Mucosa of descending colon (tissue), 3 donors: ENCODE data around the gene ERMP1. TPM values are rescaled to one million over a fixed set of nuclear protein-coding genes. Genes with fewer than 3 reads are reported as not detected.

Experiments used
- ATAC-seq: fragments of 200-7000 bp; cut with Tn5 transposase; one replicate; pipeline ENCODE4 v1.9.1; 2020; ENCODE audit warnings: mild to moderate bottlenecking, moderate library complexity
- DNase-seq, 3 donors: peaks; one replicate each; pipeline ENCODE4 v3.0.0-alpha.2; 2020
- H3K36me3 ChIP-seq: fragments of 200-600 bp; one replicate; pipeline ENCODE4 v1.8.0; 2021; ENCODE audit warnings: low read depth, mild to moderate bottlenecking
- H3K4me1 ChIP-seq: fragments of 200-600 bp; one replicate; pipeline ENCODE4 v1.8.0; 2021; ENCODE audit warnings: low read depth, mild to moderate bottlenecking
- H3K4me3 ChIP-seq: fragments of 200-600 bp; one replicate; pipeline ENCODE4 v1.8.0; 2021; ENCODE audit warnings: mild to moderate bottlenecking
- H3K9me3 ChIP-seq: fragments of 200-600 bp; one replicate; pipeline ENCODE4 v1.8.0; 2021; ENCODE audit warnings: mild to moderate bottlenecking
- CTCF ChIP-seq: fragments of 200-600 bp; IDR thresholded peaks from one replicate; pipeline ENCODE4 v1.8.0; 2022; ENCODE audit warnings: antibody characterized with exemption, mild to moderate bottlenecking
- intact Hi-C, 2 donors: fragments of 100-400 bp; cut with DNase I in 1 of 2; cut with micrococcal nuclease in 1 of 2; formaldehyde crosslinking; loops; one replicate each; pipeline versions ENCODE4 v1.11.0 to v1.11.1; 2022; cut with DNase I, micrococcal nuclease
- total RNA-seq, 3 donors: library from RNA; stranded (reverse); fragmentation: NEBNext Ultra II Directional in 2 of 3; extraction: Animal tissue kit (Norgen Biotek cat#: 25700) in 2 of 3; gene quantifications; one replicate each; pipeline versions ENCODE4 v1.2.1 to v1.2.4, GENCODE V29; 2021 to 2023
- donor health status: DM: no; HTN: no; CAD: no; lungs with moderate emphysema.
- donor health status: DM: no; HTN: no; CAD: no.
- donor health status: DM: no; HTN: yes; CAD: no.

ERMP1 gene
- total RNA-seq, 3 donors from 2014 or later = 29.5 to 60.6 (median 34.1) TPM

DNA sequence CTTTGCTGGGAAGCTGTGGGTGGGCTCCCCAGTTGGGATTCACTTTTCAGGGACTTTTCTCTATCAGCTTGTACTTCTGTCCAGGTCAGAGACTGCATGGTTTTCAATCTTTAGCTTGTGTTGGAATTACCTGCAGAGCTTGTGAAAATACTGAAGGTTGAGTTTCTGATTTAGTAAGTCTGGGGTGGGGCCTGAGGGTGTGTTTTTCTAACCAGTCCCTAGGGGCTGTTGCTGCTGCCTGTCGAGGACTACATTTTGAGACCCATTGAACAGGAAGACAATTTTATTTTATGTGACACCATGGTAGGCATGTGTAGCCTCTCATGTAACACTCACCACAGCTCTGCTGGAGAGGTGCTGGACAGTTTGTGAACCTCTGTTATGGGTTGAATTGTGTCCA is 43.1 kb upstream of the ERMP1 start:
- no peak for DNase-seq
- H3K36me3 ChIP-seq = no peaks in the 10 kb centered on the region
- no peak for ATAC-seq
- no peaks in the 10 kb centered on the region for H3K4me1 ChIP-seq
- no peaks in the 10 kb centered on the region for H3K9me3 ChIP-seq
- intact Hi-C loops = no loop called here
- TF ChIP-seq CTCF = no peak
- H3K4me3 ChIP-seq = no peak overlapping the region

- TF ChIP-seq CTCF = no peak
- no peaks in the 10 kb centered on the region for H3K9me3 ChIP-seq
- no peaks in the 10 kb centered on the region for H3K36me3 ChIP-seq
- no peak overlapping the region for H3K4me3 ChIP-seq
- H3K4me1 ChIP-seq = no peaks in the 10 kb centered on the region
- DNase-seq = no peak
- intact Hi-C loops = no loop called here
- no peak for ATAC-seq
Observed at GRCh38 chr9:5874048-5874447, 41.1 kb upstream of the ERMP1 start.

- intact Hi-C loops = no loop called here
- Histone ChIP-seq H3K9me3 (no peaks in the 10 kb centered on the region), H3K4me1 (no peaks in the 10 kb centered on the region), H3K4me3 (no peak overlapping the region), H3K36me3 (no peaks in the 10 kb centered on the region)
- no peak for ATAC-seq
- no peak for TF ChIP-seq CTCF
- no peak for DNase-seq
Observed at GRCh38 chr9:5873439-5873838, 40.5 kb upstream of the ERMP1 start.

DNA sequence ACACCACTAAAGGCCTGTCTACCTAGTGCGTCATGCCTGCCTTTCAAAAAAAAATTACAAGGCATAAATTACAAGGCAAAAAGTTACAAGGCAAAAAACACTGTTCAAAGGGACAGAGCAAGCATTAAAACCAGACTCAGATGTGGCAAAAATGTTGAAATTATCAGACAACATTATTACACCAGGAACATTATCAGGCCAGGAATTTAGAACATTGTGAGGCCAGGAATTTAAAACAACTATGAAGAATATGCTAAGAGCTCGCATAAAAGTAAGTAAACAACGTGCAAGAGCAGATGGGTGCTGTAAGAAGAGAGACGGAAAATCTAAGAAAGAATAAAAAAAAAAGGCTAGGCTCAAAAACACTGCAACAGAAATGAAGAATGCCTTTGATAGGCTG is 39.6 kb upstream of the ERMP1 start:
- no peaks in the 10 kb centered on the region for H3K9me3 ChIP-seq
- TF ChIP-seq CTCF = no peak
- no peak overlapping the region for H3K4me3 ChIP-seq
- intact Hi-C loops = no loop called here
- no peaks in the 10 kb centered on the region for H3K36me3 ChIP-seq
- DNase-seq (no peak), ATAC-seq (no peak)
- no peaks in the 10 kb centered on the region for H3K4me1 ChIP-seq

DNA sequence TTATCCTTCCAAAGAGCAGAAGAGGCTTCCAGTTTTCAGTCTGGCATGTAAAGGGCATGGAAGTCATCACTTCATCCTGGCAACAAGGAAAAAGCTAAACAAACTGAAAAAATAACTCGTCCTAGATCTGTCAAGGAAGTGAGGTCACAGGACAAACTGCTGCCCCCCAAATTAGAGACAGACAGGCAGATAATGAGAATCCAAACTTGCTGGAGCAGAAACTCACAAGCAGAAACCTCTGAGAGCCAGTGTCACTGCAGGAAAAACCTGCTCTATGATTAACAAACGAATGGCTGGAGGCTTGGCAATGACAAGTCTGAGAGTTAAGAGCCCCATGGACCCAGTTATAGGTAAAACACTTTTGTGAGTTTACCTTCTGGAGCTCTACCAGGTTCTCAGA is 38.9 kb upstream of the ERMP1 start:
- Histone ChIP-seq H3K4me3 (no peak overlapping the region), H3K9me3 (no peaks in the 10 kb centered on the region), H3K36me3 (no peaks in the 10 kb centered on the region), H3K4me1 (no peaks in the 10 kb centered on the region)
- ATAC-seq (no peak), DNase-seq (no peak)
- no peak for TF ChIP-seq CTCF
- intact Hi-C loops = no loop called here

GRCh38 chr9:5870691-5871090 is 37.8 kb upstream of the ERMP1 start:
- ATAC-seq = no peak

More at GRCh38 chr9:5870691-5871090, 37.8 kb upstream of the ERMP1 start:
- Histone ChIP-seq H3K4me3 (no peak overlapping the region), H3K9me3 (no peaks in the 10 kb centered on the region), H3K36me3 (no peaks in the 10 kb centered on the region), H3K4me1 (no peaks in the 10 kb centered on the region)
- intact Hi-C loops = no loop called here
- peak in 1 of 3 donors; percentile 32 for DNase-seq
- no peak for TF ChIP-seq CTCF
